HG03025 (cell line): ENCODE measurements around the gene ZNF334.

Experiments used
- ATAC-seq: cut with Tn5 transposase; IDR thresholded peaks from one replicate; pipeline ENCODE4 v1.9.1; 2021; ENCODE audit warnings: mild to moderate bottlenecking, moderate library complexity; ENCODE audit not compliant: unreplicated experiment, low FRiP score

Gene ZNF334

DNA sequence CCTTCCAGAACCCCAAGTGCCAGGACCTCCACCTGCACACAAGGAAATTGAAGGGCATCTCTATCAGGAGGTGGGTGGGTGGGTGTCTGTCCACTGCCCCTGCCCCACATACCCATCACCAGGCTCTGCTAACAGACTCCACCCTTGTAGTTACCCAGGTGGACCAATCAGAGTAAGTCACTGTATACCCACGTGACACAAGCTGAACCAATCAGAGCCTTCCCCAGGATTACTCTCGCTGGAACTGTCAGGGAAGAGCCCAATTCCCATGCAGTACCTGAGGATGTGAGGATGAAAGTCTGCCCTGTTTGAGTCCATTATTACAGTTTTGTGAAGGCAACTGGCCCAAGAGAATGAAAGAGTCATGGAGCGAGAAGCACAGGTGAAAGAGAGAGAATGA is 32.9 kb upstream of the ZNF334 start:
- ATAC-seq, result no peak

DNA sequence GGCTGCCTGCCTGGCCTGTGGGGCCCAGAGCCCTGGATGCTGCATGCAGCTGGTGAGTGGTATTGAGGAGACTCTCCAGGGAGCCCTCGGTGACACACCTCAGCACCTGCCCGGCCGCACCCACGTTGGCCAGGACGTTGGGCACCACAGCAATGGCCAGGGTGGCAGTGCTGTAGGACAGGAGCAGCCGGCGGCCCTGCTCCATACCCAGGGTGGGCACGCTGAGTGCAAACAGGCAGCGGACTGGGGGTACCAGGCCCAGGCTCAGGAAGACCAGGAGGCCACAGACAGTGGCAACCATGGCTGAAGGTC is 32.4 kb upstream of the ZNF334 start:
- ATAC-seq, result no peak

GRCh38 chr20:46545077-46545826 is 31.9 kb upstream of the ZNF334 start:
- ATAC-seq, result no peak

DNA sequence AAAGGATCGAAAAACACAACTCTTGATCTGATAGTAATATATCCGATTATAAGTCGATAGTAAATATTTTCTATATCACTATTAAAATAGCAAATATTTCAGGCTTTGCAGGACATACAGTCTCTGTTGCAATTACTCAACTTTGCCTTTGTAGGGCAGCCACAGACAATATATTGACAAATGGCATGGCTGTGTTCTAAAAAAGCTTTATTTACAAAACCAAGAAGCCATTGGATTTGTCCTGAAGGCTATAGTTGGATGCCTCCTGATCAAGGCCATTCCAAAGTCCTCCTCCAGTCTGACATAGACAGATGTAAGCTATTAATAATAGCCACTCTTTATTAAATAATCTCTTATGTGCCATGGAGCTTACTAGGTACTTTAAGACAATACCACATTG is 31.2 kb upstream of the ZNF334 start:
- no peak for ATAC-seq

DNA sequence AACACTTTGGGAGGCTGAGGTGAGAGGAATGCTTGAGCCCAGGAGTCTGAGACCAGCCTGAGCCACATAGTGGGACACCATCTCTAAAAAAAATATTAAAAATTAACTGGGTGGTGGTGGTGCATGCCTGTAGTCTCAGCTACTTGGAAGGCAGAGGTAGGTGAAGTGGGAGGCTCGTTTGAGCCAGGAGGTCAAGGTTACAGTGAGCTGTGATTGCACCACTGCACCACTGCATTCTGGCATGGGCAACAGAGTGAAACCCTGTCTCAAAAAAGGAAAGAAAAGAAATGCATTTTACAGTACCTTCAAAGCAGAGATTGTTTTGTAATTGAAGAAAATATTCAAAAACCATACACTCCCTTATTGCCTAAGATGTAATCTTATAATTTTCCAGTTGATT is 30.6 kb upstream of the ZNF334 start:
- no peak for ATAC-seq

GRCh38 chr20:46543033-46543432 is 29.7 kb upstream of the ZNF334 start:
- ATAC-seq, result no peak

DNA sequence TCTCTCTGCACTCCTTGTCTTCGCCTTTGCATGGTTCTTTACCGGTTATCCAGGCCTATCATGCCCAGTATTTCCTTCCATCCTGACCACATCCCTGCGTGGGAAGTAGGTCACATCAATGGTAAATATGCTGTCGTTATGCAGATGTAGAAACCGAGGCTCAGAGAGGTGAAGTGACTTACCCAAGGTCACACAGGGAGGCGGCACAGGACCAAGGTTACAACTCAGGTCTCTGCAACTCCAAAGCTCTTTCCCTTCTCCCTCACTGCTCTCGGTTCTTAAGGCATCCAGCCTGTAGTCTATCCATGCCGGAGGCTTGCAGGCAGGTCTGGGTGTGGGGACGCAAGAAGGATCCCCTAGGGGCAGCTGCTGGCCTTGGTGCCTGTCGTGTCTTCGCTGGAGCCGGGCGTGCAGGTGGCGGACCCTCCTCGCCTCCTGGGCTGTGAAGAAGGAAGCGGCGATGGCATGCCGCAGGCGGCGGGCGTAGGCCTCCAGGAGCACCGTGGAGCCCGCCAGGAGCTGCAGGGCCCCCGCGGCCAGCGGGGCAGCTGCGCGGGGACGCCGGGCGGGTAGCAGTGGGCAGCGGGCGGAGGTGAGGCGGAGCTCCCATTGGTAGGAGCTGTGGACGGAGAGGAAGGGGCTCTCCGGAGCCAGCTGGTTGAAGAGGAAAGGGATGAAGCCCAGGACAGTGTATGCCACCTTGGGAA is 28.0 kb upstream of the ZNF334 start:
- ATAC-seq, result no peak

GRCh38 chr20:46539113-46539512 is 25.8 kb upstream of the ZNF334 start:
- ATAC-seq, result no peak

DNA sequence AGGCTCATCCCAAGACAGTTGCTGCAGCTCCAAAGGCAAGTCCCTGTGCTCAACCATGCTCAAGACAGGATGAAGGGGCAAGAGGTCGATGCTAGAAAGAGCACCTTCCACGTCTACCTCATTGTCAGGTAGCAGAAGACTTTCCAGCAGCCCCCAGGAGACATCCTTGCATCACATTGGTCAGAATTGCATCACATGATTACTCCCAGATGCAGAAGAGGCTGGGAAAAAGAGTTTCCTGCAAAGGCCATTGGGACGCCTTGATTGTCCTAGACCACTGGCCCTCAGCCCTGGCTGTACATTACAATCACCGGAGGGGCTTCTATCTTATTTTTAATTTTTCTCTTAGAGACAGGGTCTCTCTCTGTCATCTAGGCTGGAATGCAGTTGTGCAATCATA is 17.3 kb upstream of the ZNF334 start:
- no peak for ATAC-seq

DNA sequence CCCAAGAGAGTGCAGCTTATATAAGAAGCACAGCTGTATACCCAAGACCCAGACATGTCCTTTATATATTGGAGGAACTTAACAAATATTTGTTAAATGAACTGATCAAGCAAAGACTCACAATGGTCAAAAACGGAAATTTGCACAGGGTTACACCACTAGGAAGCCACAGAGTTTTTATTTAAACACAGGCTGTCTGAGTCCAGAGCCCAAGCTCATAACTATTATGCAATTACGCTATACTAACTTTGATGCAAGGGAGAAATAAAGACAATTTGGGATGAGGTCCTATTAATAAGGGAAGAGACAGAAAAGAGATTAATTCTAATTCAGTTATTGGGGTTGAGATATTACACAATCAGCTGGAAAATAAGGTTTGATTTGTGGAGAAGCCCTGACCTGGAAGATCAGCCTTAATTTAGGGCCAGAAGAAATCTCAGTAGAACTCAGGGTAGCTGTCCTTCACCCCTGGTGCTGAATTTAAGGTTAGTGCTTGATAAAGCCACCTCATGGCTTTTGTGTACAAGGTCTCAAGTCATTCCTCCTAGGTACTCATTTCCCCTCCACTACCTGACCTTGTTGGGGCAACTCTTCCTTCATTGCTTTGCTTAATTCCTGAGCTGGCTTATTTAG is 10.5 kb upstream of the ZNF334 start:
- no peak for ATAC-seq

DNA sequence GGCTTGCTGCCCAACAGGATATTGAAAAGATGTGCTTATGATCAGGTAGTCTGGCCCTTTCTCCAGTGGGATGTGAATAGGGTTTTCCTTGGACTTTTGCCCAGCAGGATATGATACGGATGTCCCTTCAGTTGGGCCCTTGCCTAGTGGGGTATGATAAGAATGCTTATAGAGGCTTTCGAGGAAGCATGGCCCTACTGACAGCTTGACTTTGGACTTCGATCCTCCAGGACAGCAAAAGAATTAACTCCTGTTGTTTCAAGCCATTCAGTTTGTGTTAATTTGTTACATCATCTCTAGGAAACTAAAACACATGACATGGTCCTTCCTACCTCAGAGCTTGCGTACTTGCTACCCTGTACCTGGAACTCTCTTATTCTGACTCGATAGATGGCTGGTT is 9.7 kb upstream of the ZNF334 start:
- ATAC-seq, result no peak

GRCh38 chr20:46520976-46521579 is 7.7 kb upstream of the ZNF334 start:
- no peak for ATAC-seq

GRCh38 chr20:46520540-46520939 is 7.2 kb upstream of the ZNF334 start:
- no peak for ATAC-seq

DNA sequence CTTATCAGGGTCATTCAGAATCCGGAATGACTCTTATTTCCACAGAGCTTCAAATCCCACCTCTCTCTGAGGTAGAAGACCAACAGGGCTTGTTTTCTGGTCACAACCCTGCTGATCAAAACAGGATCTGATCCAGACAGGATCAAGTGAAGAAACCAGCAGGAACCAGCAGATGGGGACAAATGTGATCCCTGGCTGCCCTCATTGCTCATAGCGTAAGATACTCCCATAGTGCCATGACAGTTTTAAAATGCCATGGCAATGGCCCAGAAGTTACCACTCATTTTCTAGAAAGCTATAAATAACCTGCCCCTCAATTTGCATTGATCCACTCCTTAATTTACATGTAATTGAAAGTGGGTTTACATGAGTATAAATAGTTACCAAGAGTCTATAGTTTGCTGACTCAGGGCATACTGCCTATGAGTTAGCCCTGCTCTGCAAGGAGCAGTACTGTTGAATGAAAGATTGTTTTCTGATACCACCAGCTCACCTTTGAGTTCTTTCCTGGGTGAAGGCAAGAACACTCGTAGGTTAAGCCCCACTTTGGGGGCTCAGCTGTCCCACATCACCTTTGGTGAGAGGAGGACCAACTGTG is 6.2 kb upstream of the ZNF334 start:
- no peak for ATAC-seq

DNA sequence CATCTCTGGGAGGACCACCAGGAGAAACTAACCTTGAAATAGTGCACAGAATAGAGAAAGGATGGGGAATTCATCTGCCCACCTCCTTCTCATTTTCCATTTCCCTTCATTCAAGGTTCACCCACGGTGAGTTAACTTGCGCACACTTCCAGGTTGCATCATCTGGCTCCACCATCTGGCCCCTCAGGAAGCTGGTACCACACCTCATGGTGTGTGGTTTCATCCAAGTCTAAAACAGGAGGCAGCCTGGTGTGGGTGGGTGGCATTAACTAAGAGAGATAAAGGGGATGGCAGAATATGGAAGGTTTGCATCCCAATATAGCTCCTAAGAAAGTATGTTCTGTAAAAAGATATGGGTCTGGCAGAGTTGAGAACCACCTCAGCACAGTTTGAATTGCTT is 3.8 kb downstream of the ZNF334 start:
- ATAC-seq, result no peak

DNA sequence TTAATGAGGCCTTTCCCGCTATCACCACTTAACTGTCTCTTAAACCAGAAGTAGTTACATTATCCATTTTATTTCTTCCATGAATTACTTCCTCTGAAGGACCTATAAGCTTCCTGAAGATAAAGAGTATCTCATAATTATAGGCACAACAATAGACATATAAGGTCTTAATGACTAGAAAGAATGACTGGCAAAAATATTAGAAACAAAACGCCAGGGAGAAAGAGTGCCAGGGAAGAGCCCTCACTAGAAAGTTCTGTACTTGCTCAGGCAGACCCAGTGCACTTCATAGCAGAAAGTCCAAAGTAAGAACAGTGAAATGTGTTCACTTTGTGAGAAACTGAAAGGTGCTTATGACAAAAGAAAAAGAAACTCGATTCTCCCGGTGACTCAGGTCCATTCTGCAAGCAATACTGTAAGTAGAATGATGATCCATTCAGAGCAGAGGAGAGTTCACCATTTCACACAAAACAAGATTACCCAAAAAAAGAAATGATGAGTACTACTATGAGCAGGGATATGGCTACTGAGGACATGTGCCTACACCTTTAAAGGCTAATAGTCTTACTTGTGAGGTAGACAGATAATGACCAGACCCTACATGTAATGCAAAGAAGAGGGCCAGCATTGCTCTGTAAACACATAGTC is 5.5 kb downstream of the ZNF334 start:
- ATAC-seq, result no peak

DNA sequence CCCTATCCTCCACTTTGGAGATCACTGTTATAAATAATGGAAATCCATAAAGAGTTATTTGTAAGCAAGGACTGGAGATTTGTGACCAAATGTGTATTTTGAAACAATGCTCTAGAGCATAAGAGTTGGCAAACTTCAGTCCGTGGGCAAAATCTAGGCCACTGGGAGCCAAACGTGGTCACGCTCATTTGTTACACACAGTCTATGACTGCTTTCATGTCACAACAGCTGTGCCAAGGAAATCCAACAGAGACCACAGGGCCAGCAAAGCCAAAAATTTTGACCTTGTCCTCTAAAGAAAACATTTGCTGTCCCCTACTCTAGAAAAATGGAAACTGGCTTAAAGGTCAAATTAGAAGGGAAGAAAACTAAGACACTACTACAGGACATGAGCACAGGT is 7.9 kb downstream of the ZNF334 start:
- ATAC-seq, result no peak

- no peak for ATAC-seq
Measured at GRCh38 chr20:46501961-46502360, 11.4 kb downstream of the ZNF334 start.

DNA sequence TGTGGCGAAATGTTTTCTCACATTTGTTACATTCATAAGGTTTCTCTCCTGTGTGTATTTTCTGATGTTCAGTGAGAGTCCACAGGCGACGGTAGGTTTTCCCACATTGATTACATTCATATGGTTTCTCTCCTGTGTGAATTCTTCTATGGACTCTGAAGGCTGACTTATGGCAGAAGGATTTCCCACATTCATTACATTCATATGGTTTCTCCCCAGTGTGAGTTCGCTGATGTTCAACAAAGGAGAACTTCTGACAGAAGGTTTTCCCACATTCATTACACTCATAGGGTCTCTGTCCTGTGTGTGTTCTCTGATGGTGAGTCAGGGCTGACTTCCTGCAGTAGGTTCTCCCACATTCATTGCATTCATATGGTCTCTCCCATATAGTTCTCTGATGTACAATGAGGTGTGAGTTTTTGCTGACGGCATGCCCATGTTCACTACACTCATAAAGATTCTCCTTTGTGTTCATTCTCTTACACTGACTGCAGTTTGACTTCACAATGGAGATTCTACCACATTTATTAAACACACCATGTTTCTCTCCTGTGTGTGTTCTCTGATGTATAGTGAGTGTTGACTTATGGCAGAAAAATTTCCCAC is 11.9 kb downstream of the ZNF334 start:
- no peak for ATAC-seq

- ATAC-seq, result no peak
Measured at GRCh38 chr20:46494077-46494476, 19.3 kb downstream of the ZNF334 start.
